ENCODE results near the gene ZNF862. TPM values are rescaled to one million over a fixed set of nuclear protein-coding genes. Genes with fewer than 3 reads are reported as not detected.
A peak's percentile ranks its signal among the peaks of the same experiment; 100 is the strongest.

ZNF862 gene
- total RNA-seq, 1 donor from 2014 or later: 27.4 TPM

GRCh38 chr7:149799397-149800168 lies 38.6 kb upstream of the ZNF862 start:
- H3K27me3 Mint-ChIP-seq (ENCODE audit: low read depth): peaks cover 1% of the 10 kb centered on the region
- peak in 1 of 2 experiments; percentile 51 for DNase-seq (ENCODE audit: low spot score in 2 of 2, unreplicated experiment in 2 of 2)
- H3K9me3 Mint-ChIP-seq: no peaks in the 10 kb centered on the region
- peak; percentile 30 for TF ChIP-seq CTCF (IDR thresholded peaks at IDR 0.05; ENCODE audit: unreplicated experiment)
- H3K36me3 Mint-ChIP-seq: peaks cover 4% of the 10 kb centered on the region
- peaks cover 2% of the 10 kb centered on the region for H3K4me1 Mint-ChIP-seq
- H3K4me3 Mint-ChIP-seq: no peak overlapping the region
- no peak overlapping the region for H3K27ac Mint-ChIP-seq

- Mint-ChIP-seq H3K27ac (no peak overlapping the region), H3K36me3 (peaks cover 4% of the 10 kb centered on the region), H3K4me1 (no peaks in the 10 kb centered on the region), H3K9me3 (no peaks in the 10 kb centered on the region), H3K27me3 (ENCODE audit: low read depth) (peaks cover 2% of the 10 kb centered on the region), H3K4me3 (no peak overlapping the region)
- no peak for DNase-seq (ENCODE audit: low spot score in 2 of 2, unreplicated experiment in 2 of 2)
- no peak for TF ChIP-seq CTCF (IDR thresholded peaks at IDR 0.05; ENCODE audit: unreplicated experiment)
Measured at GRCh38 chr7:149800169-149800555, 38.0 kb upstream of the ZNF862 start.

GRCh38 chr7:149801002-149801566 lies 37.1 kb upstream of the ZNF862 start:
- Mint-ChIP-seq H3K9me3 (no peaks in the 10 kb centered on the region), H3K36me3 (peaks cover 2% of the 10 kb centered on the region), H3K4me1 (no peaks in the 10 kb centered on the region), H3K27ac (no peak overlapping the region), H3K27me3 (ENCODE audit: low read depth) (peaks cover 4% of the 10 kb centered on the region), H3K4me3 (no peak overlapping the region)
- no peak for TF ChIP-seq CTCF (IDR thresholded peaks at IDR 0.05; ENCODE audit: unreplicated experiment)
- DNase-seq (ENCODE audit: low spot score in 2 of 2, unreplicated experiment in 2 of 2): no peak

- peaks cover 11% of the 10 kb centered on the region for H3K27me3 Mint-ChIP-seq (ENCODE audit: low read depth)
- H3K4me3 Mint-ChIP-seq: no peak overlapping the region
- no peak overlapping the region for H3K27ac Mint-ChIP-seq
- no peak for TF ChIP-seq CTCF (IDR thresholded peaks at IDR 0.05; ENCODE audit: unreplicated experiment)
- H3K9me3 Mint-ChIP-seq: no peaks in the 10 kb centered on the region
- no peaks in the 10 kb centered on the region for H3K4me1 Mint-ChIP-seq
- peaks cover 2% of the 10 kb centered on the region for H3K36me3 Mint-ChIP-seq
- no peak for DNase-seq (ENCODE audit: low spot score in 2 of 2, unreplicated experiment in 2 of 2)
Measured at GRCh38 chr7:149801816-149802215, 36.4 kb upstream of the ZNF862 start.

- no peak overlapping the region for H3K4me3 Mint-ChIP-seq
- H3K27me3 Mint-ChIP-seq (ENCODE audit: low read depth): peaks cover 16% of the 10 kb centered on the region
- no peak overlapping the region for H3K27ac Mint-ChIP-seq
- H3K4me1 Mint-ChIP-seq: no peaks in the 10 kb centered on the region
- no peaks in the 10 kb centered on the region for H3K9me3 Mint-ChIP-seq
- no peak for TF ChIP-seq CTCF (IDR thresholded peaks at IDR 0.05; ENCODE audit: unreplicated experiment)
- DNase-seq (ENCODE audit: low spot score in 2 of 2, unreplicated experiment in 2 of 2): no peak
- peaks cover 2% of the 10 kb centered on the region for H3K36me3 Mint-ChIP-seq
Measured at GRCh38 chr7:149802966-149803365, 35.2 kb upstream of the ZNF862 start.
